HG03432 (cell line): ENCODE results near the gene NPIPB9.

Experiments used
- ATAC-seq: cut with Tn5 transposase; IDR thresholded peaks from one replicate; pipeline ENCODE4 v1.9.1; 2021; ENCODE audit warnings: mild to moderate bottlenecking, moderate library complexity; ENCODE audit not compliant: unreplicated experiment

The NPIPB9 gene

DNA sequence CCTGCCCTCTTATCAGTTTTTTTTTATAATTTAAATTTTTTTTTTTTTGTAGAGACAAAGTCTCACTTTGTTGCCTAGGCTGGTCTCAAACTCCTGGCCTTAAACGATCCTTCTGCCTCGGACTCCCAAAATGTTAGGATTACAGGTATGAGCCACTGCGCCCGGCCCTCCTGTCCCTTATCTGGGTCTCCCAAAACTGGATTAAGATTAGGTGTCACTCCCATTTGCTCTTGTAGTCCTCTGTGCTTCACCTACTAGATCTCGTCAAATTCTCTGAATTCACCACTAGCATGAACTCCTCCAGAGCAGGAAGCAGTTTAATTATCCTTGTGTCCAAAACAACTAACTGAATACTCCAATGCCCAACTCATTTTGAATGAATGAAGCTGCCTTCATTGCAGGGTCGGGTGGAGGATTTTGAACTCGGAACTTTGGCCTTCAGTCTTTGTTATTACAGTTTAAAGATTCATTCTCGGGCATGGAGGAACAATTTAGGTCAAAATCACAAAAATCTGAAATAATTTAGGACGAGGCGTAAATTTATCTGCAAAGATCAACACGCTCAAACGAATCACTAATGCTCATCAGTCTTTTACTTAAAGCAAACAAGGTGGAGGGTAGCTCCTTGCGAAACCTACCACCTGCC, 70.4 kb downstream of the NPIPB9 start:
- no peak for ATAC-seq
